WTC11 (cell line): ENCODE data around the gene NECTIN2.
A peak's percentile ranks its signal among the peaks of the same experiment; 100 is the strongest.

Source experiments
- ATF6 ChIP-seq: sonication (generic); formaldehyde crosslinking; IDR thresholded peaks from 2 replicates; pipeline ENCODE4 v1.8.1; 2023; ENCODE audit warnings: mild to moderate bottlenecking, missing genetic modification reagents
- CREB1 ChIP-seq: sonication (generic); formaldehyde crosslinking; IDR thresholded peaks from 2 replicates; pipeline ENCODE4 v1.8.0; 2023; ENCODE audit warnings: mild to moderate bottlenecking, missing genetic modification reagents
- CREM ChIP-seq: sonication (generic); formaldehyde crosslinking; IDR thresholded peaks from 2 replicates; pipeline ENCODE4 v1.8.1; 2022; ENCODE audit warnings: mild to moderate bottlenecking, missing genetic modification reagents, moderate library complexity
- CTCF ChIP-seq: fragments of 200-600 bp; IDR thresholded peaks from 2 replicates; pipeline ENCODE4 v1.8.0; 2022; ENCODE audit warnings: antibody characterized with exemption
- ELF4 ChIP-seq: sonication (generic); formaldehyde crosslinking; IDR thresholded peaks from 2 replicates; pipeline ENCODE4 v1.8.1; 2022; ENCODE audit warnings: low read depth, mild to moderate bottlenecking, moderate library complexity, missing genetic modification reagents
- FOXJ3 ChIP-seq: sonication (generic); formaldehyde crosslinking; IDR thresholded peaks from 2 replicates; pipeline ENCODE4 v1.9.0; 2021; ENCODE audit warnings: missing genetic modification reagents, mild to moderate bottlenecking, borderline replicate concordance

GRCh38 chr19:44845612-44846454 is at the start of gene NECTIN2:
- TF ChIP-seq CREM (CRISPR knock-in tag) (no peak; the same call in 1 of the 2 replicates), FOXJ3 (CRISPR knock-in tag) (no peak), CTCF (peak; percentile 57), CREB1 (no peak), ELF4 (no peak), ATF6 (CRISPR knock-in tag) (no peak)
